ENCODE measurements around the gene CCT3.

Gene CCT3

DNA sequence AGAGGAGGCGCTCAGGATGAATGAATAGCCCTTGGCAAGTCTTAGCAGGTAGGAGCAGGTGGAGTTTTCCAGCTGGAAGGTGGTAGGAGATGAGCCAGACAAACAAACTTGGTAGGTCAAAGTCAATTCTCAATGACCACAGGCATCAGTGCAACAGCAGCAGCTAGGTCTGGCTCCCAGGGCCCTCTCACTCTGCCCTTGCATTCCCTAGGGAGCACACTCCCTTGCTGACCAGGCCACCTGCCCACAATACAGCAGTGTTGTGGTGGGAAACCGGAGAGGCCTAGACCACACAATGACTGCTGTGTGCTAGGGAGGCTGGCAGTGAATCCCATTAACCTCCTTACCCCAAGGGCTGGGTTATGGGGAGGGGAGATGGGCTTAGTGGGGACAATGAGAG is 77.2 kb downstream of the CCT3 start:
- no peak overlapping the region for H2AFZ ChIP-seq (ENCODE audit: low read depth, low read length, severe bottlenecking)
- no peaks in the 10 kb centered on the region for H4K20me1 ChIP-seq (ENCODE audit: low read depth, low read length)
- H3K4me3 ChIP-seq (ENCODE audit: insufficient read depth, low read length, poor library complexity, severe bottlenecking): no peak overlapping the region
- H3K27ac ChIP-seq (ENCODE audit: low read depth, low read length): no peak overlapping the region
- no peak overlapping the region for H3K4me2 ChIP-seq (ENCODE audit: low read depth, low read length, poor library complexity, severe bottlenecking)
- no peaks in the 10 kb centered on the region for H3K9me2 ChIP-seq (replicated peaks; ENCODE audit: insufficient read depth, low read length)
- H3K9ac ChIP-seq (ENCODE audit: low read length): no peak overlapping the region
- no peaks in the 10 kb centered on the region for H3K27me3 ChIP-seq (ENCODE audit: low read length)
- H3K36me3 ChIP-seq (ENCODE audit: low read length): peaks cover 23% of the 10 kb centered on the region; the same call in 1 of the 2 replicates
- no peaks in the 10 kb centered on the region for H3F3A ChIP-seq (ENCODE audit: insufficient read depth)
- no peak for TF ChIP-seq EZH2phosphoT487 (conservative IDR thresholded peaks at IDR 0.05; ENCODE audit: low read length)
- TF ChIP-seq, protein P1, sequence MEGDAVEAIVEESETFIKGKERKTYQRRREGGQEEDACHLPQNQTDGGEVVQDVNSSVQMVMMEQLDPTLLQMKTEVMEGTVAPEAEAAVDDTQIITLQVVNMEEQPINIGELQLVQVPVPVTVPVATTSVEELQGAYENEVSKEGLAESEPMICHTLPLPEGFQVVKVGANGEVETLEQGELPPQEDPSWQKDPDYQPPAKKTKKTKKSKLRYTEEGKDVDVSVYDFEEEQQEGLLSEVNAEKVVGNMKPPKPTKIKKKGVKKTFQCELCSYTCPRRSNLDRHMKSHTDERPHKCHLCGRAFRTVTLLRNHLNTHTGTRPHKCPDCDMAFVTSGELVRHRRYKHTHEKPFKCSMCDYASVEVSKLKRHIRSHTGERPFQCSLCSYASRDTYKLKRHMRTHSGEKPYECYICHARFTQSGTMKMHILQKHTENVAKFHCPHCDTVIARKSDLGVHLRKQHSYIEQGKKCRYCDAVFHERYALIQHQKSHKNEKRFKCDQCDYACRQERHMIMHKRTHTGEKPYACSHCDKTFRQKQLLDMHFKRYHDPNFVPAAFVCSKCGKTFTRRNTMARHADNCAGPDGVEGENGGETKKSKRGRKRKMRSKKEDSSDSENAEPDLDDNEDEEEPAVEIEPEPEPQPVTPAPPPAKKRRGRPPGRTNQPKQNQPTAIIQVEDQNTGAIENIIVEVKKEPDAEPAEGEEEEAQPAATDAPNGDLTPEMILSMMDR (IDR thresholded peaks at IDR 0.05; ENCODE audit: insufficient read depth, low read length, poor library complexity, severe bottlenecking): no peak
- H3K9me3 ChIP-seq (ENCODE audit: insufficient read depth, low read length): no peaks in the 10 kb centered on the region
- H3K79me2 ChIP-seq (ENCODE audit: insufficient read depth, low read length): no peaks in the 10 kb centered on the region; the same call in 1 of the 2 replicates

DNA sequence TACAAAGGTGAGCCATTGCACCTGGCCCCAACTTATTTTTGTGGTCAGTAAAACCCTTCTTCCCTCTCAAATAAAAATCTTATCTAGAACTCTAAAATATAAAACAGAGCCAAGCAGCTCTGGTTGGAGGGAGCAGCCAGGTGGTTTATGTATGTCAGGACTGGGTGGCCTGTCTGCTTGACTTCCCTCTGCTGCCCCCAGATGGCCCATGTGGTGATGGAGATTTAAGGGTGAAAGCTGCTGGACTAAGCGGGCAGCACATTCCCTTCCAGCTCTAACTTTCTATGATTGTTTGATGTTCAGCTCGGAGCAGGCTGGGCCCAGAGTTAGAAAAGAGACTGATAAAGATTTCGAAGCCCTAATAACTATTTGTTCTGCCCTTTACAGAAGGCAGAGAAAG is 78.3 kb downstream of the CCT3 start:
- no peaks in the 10 kb centered on the region; the same call in 1 of the 2 replicates for H3K79me2 ChIP-seq (ENCODE audit: insufficient read depth, low read length)
- H3K9me2 ChIP-seq (replicated peaks; ENCODE audit: insufficient read depth, low read length): no peaks in the 10 kb centered on the region
- no peaks in the 10 kb centered on the region for H3K27me3 ChIP-seq (ENCODE audit: low read length)
- H3K36me3 ChIP-seq (ENCODE audit: low read length): peaks cover 23% of the 10 kb centered on the region; the same call in 1 of the 2 replicates
- no peak overlapping the region for H3K4me3 ChIP-seq (ENCODE audit: insufficient read depth, low read length, poor library complexity, severe bottlenecking)
- no peak overlapping the region for H3K4me2 ChIP-seq (ENCODE audit: low read depth, low read length, poor library complexity, severe bottlenecking)
- no peak overlapping the region for H3K9ac ChIP-seq (ENCODE audit: low read length)
- TF ChIP-seq EZH2phosphoT487 (conservative IDR thresholded peaks at IDR 0.05; ENCODE audit: low read length): no peak
- TF ChIP-seq, protein P1 (IDR thresholded peaks at IDR 0.05; ENCODE audit: insufficient read depth, low read length, poor library complexity, severe bottlenecking): no peak
- no peak overlapping the region for H3K27ac ChIP-seq (ENCODE audit: low read depth, low read length)
- no peaks in the 10 kb centered on the region for H3F3A ChIP-seq (ENCODE audit: insufficient read depth)
- H2AFZ ChIP-seq (ENCODE audit: low read depth, low read length, severe bottlenecking): no peak overlapping the region
- no peaks in the 10 kb centered on the region for H4K20me1 ChIP-seq (ENCODE audit: low read depth, low read length)
- no peaks in the 10 kb centered on the region for H3K9me3 ChIP-seq (ENCODE audit: insufficient read depth, low read length)

All from SU-DHL-6 (cell line).